ENCODE measurements around the gene PPP4C. TPM values are rescaled to one million over a fixed set of nuclear protein-coding genes. Genes with fewer than 3 reads are reported as not detected.

Gene PPP4C
- total RNA-seq, 1 experiment from 2014 or later: 165 TPM

DNA sequence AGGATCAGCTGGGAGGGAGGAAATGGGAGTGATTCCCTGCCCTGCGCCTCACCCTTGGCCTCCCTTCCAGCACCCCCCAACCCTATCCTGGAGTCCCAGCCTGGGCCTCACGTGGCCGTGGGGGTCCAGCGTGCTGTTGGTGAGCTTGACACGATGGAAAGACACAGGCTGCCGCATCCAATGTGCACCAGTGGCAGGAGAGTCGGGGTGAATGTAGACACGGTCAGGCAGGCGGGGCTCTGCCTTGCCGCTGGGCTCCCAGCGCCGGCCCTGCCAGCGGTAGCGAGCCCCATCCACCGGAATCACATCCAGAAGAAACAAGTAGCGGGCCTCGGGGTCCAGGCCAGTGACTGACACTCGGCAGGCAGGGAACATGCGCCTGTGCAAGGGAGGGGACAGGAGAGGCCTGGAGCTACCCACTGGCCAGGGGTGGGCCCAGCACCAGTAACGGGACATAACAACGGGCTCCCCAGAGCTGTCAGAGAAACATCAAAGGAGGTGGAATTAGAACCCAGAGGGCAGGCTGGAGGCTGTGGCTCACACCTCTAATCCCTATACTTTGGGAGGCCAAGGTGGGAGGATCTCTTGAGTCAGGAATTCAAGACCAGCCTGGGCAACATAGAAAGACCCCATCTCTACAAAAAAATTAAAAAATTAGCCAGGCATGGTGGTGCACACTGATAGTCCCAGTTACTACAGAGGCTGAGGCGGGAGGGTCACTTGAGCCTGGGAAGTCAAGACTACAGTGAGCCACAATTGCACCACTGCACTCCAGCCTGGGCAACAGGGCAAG, 13.2 kb downstream of the PPP4C start (continued):
- TF ChIP-seq SP1 (IDR thresholded peaks at IDR 0.05; ENCODE audit: low read depth): no peak

DNA sequence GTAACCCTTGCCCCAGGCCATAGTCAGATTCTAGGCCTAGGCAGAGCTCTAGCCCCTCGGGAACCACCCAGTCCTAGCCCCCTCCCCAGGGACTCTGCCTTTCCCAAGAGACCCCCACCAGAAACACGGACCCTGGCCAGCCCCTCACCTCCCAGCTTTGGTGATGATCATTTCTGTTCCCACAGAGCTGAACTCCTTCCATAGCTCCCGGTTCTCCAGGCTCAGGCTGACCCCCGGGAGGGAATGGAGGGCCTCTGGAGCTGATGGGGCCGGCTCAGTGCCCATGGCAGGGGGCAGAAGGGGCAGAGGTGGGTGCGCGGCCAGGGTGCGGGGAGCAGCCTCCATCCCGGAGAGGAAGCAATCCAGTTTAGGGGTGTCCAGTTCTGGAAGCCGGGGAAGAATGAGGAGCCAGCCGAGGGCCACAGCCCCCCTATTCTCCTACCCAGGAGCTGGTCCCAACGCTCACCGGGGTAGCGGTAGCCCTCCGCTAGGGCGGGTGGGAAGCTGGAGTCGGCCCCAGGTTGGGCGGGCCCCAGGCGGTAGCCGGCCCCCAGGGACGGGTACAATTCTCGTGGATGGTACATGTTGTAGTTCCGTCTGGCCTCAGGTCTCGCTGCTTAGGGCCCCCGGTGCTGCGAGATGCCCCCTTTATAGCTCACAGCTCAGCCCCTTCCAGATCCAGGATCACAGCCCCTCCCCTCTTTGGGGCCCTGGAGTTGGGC, 15.0 kb downstream of the PPP4C start:
- no peak for TF ChIP-seq EZH2 (IDR thresholded peaks at IDR 0.05)
- TF ChIP-seq POLR2AphosphoS5 (IDR thresholded peaks at IDR 0.05; ENCODE audit: low read depth, low read length): no peak
- TF ChIP-seq, protein P1, sequence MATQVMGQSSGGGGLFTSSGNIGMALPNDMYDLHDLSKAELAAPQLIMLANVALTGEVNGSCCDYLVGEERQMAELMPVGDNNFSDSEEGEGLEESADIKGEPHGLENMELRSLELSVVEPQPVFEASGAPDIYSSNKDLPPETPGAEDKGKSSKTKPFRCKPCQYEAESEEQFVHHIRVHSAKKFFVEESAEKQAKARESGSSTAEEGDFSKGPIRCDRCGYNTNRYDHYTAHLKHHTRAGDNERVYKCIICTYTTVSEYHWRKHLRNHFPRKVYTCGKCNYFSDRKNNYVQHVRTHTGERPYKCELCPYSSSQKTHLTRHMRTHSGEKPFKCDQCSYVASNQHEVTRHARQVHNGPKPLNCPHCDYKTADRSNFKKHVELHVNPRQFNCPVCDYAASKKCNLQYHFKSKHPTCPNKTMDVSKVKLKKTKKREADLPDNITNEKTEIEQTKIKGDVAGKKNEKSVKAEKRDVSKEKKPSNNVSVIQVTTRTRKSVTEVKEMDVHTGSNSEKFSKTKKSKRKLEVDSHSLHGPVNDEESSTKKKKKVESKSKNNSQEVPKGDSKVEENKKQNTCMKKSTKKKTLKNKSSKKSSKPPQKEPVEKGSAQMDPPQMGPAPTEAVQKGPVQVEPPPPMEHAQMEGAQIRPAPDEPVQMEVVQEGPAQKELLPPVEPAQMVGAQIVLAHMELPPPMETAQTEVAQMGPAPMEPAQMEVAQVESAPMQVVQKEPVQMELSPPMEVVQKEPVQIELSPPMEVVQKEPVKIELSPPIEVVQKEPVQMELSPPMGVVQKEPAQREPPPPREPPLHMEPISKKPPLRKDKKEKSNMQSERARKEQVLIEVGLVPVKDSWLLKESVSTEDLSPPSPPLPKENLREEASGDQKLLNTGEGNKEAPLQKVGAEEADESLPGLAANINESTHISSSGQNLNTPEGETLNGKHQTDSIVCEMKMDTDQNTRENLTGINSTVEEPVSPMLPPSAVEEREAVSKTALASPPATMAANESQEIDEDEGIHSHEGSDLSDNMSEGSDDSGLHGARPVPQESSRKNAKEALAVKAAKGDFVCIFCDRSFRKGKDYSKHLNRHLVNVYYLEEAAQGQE (IDR thresholded peaks at IDR 0.05; ENCODE audit: low read depth): no peak
- TF ChIP-seq SRF (IDR thresholded peaks at IDR 0.05; ENCODE audit: low read depth): no peak
- TF ChIP-seq, protein P2, sequence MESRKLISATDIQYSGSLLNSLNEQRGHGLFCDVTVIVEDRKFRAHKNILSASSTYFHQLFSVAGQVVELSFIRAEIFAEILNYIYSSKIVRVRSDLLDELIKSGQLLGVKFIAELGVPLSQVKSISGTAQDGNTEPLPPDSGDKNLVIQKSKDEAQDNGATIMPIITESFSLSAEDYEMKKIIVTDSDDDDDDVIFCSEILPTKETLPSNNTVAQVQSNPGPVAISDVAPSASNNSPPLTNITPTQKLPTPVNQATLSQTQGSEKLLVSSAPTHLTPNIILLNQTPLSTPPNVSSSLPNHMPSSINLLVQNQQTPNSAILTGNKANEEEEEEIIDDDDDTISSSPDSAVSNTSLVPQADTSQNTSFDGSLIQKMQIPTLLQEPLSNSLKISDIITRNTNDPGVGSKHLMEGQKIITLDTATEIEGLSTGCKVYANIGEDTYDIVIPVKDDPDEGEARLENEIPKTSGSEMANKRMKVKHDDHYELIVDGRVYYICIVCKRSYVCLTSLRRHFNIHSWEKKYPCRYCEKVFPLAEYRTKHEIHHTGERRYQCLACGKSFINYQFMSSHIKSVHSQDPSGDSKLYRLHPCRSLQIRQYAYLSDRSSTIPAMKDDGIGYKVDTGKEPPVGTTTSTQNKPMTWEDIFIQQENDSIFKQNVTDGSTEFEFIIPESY (IDR thresholded peaks at IDR 0.05; ENCODE audit: extremely low read depth, insufficient replicate concordance, low read length): no peak
- no peak for TF ChIP-seq ZNF274 (IDR thresholded peaks at IDR 0.05; ENCODE audit: low read depth, low read length)
- TF ChIP-seq ZFX (IDR thresholded peaks at IDR 0.05): no peak

More for the DNA sequence above, 15.0 kb downstream of the PPP4C start:
- Histone ChIP-seq H3K4me1 (ENCODE audit: control insufficient read depth in 1 of 2, insufficient read depth in 2 of 2, low read length in 2 of 2) (peaks cover 14 to 56% of the 10 kb centered on the region in 2 experiments), H3K79me2 (ENCODE audit: insufficient read depth, low read length) (no peaks in the 10 kb centered on the region), H4K20me1 (ENCODE audit: insufficient read depth) (no peaks in the 10 kb centered on the region), H3K9me3 (ENCODE audit: control insufficient read depth in 1 of 2, insufficient read depth in 1 of 2, low read depth in 1 of 2, low read length in 2 of 2) (no peaks in the 10 kb centered on the region), H3K9ac (ENCODE audit: low read length) (peak overlapping the region; percentile 77), H3K4me3 (replicated peaks in 1 of 2; ENCODE audit: low read depth in 1 of 2, low read length in 2 of 2) (peak overlapping the region; percentile 62 to 68), H2AFZ (ENCODE audit: low read depth, low read length, poor library complexity, severe bottlenecking) (no peak overlapping the region), H3K27ac (ENCODE audit: low read depth, low read length) (peak overlapping the region; percentile 42; the same call in 1 of the 2 replicates), H3K9me2 (ENCODE audit: insufficient read depth) (no peaks in the 10 kb centered on the region), H3K4me2 (ENCODE audit: low read length) (peak overlapping the region; percentile 96), H3K36me3 (ENCODE audit: control insufficient read depth in 1 of 2, insufficient read depth in 2 of 2, low read length in 2 of 2) (no peaks in the 10 kb centered on the region; a peak in 1 of 4 replicates), H3K27me3 (ENCODE audit: insufficient read depth, low read length) (no peaks in the 10 kb centered on the region)
- ATAC-seq: no peak
- DNase-seq (ENCODE audit: low read depth, low spot score): no peak
- ChIA-PET POLR2A (interaction anchor here (0.7 to 2.7 kb wide), 4 partner anchors 13 to 25 kb away, joined by 3 to 10 read pairs (median 3); partner anchors contain the start of gene ALDOA), CTCF (interaction anchor here (1.4 to 6.3 kb wide), 4 partner anchors 13 to 390 kb away, joined by 6 to 48 read pairs (median 18); partner anchors contain the start of gene ALDOA), RAD21 (ENCODE audit: low non-redundant PET in 1 of 2, low total read pairs in 2 of 2, uncharacterized antibody in 2 of 2, unreplicated experiment in 2 of 2) (no interaction called here)
- BruUV-seq (replicated peaks): no TSS peak
- intact Hi-C loops (cut with micrococcal nuclease): loop anchor here (5.0 kb wide), 1 partner anchor 317 kb away; the partner anchor contains the start of gene ZNF771
